OCI-LY3 (cell line): ENCODE results near the gene SCFD1.

ENCODE experiments used
- EZH2phosphoT487 ChIP-seq: fragments of 200-600 bp; shearing (Covaris generic); IDR thresholded peaks from 2 replicates; pipeline ENCODE4 v1.6.1; 2018; ENCODE audit warnings: antibody characterized with exemption, mixed run types, low read depth
- TF ChIP-seq, protein P1 (sequence below): fragments of 200-600, 300-600 bp; sonication (generic); IDR thresholded peaks from 2 replicates; pipeline ENCODE4 v1.5.1; 2014; ENCODE audit warnings: antibody characterized with exemption, low read length, low read depth

DNA sequence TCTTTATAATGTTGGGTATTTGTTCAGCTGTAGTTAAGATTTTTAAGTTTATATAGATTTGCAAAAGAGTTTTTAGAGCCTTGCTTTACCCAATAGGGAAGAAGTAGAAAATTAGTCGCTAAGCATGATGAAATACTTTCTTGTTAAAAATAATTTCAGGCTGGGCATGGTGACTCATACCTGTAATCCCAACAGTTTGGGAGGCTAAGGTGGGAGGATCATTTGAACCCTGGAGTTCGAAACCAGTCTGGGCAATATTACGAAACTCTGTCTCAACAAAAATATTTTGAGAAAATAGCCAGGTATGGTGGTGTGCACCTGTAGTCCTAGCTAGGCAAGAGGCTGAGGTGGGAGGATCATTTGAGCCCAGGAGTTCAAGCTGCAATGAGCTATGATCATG is 18.7 kb upstream of the SCFD1 start:
- TF ChIP-seq, protein P1, sequence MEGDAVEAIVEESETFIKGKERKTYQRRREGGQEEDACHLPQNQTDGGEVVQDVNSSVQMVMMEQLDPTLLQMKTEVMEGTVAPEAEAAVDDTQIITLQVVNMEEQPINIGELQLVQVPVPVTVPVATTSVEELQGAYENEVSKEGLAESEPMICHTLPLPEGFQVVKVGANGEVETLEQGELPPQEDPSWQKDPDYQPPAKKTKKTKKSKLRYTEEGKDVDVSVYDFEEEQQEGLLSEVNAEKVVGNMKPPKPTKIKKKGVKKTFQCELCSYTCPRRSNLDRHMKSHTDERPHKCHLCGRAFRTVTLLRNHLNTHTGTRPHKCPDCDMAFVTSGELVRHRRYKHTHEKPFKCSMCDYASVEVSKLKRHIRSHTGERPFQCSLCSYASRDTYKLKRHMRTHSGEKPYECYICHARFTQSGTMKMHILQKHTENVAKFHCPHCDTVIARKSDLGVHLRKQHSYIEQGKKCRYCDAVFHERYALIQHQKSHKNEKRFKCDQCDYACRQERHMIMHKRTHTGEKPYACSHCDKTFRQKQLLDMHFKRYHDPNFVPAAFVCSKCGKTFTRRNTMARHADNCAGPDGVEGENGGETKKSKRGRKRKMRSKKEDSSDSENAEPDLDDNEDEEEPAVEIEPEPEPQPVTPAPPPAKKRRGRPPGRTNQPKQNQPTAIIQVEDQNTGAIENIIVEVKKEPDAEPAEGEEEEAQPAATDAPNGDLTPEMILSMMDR = no peak
- no peak for TF ChIP-seq EZH2phosphoT487
